ENCODE measurements around the gene PRKN.

Gene PRKN

DNA sequence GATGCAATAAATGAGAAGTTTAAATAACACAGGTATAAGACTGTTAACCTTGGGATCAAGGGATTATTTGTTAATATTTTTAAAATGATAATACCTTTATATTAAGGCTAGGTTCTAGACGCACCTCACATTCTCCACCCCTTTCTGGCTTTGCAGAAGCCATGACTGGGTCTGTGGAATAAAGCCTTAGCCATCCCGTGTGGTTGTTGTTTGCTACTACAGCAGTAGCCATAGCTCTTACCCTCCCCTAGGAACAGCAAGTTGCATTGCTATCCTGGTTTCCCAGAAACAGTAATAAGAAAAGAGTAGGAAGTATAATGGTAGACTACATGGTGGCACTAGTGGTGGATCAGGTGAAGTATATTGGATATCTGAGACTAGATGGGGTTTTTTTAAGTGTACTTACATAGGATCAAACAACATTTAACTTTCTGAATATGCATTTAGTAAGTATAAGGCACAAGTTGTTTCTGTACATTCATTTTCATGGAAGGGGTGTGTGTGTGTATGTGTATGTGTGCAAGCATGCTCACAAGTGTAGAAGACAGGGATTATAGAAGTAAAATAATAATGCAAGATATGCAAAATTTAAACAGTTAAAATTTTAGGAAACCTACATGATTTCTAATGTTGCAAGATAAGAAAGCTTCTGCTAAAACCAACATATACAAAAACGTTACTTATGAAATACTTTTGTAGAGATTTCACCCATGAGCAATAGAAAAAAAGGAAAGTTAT lies 384.2 kb downstream of the PRKN start:
- no peak for FAIRE-seq
- DNase-seq (ENCODE audit: insufficient read length, low spot score): no peak

DNA sequence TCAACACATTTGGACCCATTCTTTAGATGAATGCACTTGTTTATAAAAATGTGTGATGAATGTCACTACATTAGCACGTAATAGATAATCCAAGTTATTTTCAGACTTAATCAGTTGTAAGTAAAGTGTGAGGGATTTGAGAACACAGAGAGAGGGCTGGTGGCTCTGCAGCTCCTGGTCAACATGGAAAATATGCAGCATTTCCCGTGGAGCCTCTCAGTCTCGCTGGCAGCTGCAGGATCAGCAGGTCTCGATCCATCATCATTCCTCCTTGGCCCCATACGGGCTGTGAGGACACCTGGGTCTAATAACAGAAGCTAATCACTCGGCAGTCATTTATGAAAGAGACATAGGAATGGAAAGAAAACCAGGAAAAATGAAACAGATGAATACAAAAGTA lies 390.2 kb downstream of the PRKN start:
- FAIRE-seq (no peak), DNase-seq (ENCODE audit: insufficient read length, low spot score) (no peak)

DNA sequence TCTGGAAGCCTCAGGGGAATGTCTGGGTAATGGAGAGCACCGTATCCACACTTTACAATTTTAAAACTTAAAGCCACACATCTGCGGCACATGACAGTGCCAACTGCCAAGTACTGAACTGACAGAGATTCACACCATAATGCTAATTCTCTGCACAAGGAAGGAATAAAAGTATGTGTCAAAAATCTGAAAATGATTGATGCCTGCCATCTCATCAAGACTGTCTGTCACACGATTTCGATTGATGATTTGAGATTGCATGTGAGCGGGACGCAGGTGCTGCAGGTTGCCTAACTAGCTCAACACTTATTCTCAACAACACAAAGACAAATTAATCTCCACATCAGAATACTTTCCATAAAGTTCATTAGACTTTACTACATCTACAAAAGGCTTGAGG lies 391.2 kb downstream of the PRKN start:
- no peak for FAIRE-seq
- DNase-seq (ENCODE audit: insufficient read length, low spot score): no peak

DNA sequence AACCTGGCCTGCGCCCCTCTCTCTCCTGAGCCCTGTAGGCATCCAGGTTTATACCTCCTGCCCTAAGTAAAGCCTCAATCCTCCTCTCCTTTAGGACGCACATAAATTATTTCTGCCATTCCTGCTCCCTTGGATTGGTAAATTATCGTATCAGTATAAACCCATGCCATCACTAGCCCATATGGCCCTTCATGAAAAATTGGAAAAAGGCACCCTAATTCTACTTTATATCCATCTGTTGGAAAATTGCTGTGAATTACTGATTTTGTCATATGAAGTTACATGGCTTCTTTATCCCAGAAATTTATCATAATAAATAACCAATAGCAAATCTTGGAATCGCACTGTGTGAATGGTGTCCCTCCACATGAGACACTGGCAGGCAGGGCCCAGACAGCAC lies 395.2 kb downstream of the PRKN start:
- no peak for FAIRE-seq
- DNase-seq (ENCODE audit: insufficient read length, low spot score): no peak

DNA sequence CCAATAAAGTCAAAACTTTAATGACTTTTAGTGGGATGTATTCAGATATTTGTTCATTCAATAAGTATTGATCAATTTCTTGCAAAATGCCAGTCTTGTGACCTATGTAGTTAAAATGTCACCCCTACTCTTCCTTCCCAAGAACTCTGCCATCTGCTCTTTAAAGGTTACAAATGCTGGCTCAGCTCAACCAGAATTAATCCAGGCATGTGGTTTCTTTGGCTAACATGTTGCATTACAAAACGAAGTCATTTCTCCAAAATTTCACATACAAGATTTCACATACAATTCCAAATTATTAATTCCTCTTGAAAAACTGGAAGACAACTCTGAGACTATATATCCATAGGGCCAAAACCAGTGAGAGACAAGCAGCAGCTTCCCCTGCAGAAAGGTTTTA lies 395.7 kb downstream of the PRKN start:
- DNase-seq (ENCODE audit: insufficient read length, low spot score) (no peak), FAIRE-seq (no peak)

DNA sequence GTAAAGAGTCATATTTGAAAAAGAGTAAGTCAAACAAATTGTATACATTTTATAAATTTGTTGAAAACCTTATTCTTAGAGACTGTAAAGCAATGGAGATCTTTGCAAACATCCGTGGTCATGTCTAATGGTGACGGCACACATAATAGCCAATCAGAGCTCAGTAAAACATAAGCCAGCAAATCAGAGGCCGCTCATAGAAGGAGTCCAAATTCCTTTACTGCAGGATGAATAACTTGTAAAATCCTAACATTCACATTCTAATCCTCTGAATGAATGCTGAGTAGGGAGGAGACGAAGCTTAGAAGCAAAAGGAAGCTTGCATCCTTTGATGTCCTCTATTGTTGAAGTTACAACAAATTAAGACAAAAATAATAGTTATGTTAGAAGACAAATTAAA lies 401.7 kb downstream of the PRKN start:
- no peak for FAIRE-seq
- DNase-seq (ENCODE audit: insufficient read length, low spot score): no peak

DNA sequence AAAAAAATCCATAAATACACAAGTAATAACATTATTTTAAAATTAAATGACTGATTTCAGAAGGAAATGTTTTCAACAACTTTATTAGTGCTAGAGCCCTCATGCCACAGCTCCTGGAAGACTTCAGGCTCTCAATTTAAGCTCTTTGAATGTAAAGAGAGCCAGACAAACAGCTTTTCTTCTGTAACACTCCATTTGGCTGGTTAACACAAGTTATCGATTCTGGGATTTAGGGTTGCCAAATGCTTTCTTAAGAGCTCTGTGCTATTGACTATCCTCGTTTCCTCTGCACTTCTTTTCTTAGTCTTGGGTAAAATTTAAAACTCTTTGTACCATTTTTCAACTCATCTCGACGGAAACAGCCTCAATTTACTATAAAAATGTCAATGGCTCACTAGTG lies 402.5 kb downstream of the PRKN start:
- DNase-seq (ENCODE audit: insufficient read length, low spot score): no peak
- FAIRE-seq: no peak

DNA sequence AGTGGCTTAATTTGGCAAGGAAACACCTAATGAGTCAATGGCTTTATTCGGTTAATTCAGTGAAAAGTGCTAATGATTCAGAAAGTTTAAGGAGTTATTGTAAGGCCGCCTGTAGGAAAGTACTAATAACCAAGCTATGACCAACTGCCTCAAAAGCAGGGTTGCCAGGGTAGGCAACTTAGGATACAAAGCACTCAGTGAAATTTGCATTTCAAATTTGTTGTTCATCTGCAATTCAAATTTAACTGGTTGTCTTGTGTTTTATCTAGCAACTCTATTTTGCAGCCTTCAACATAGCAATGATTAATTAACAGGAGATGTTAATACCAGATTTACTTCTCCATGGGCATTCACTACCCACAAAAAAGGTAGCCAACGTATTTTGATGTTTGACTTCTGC lies 412.3 kb downstream of the PRKN start:
- FAIRE-seq (no peak), DNase-seq (ENCODE audit: insufficient read length, low spot score) (no peak)

DNA sequence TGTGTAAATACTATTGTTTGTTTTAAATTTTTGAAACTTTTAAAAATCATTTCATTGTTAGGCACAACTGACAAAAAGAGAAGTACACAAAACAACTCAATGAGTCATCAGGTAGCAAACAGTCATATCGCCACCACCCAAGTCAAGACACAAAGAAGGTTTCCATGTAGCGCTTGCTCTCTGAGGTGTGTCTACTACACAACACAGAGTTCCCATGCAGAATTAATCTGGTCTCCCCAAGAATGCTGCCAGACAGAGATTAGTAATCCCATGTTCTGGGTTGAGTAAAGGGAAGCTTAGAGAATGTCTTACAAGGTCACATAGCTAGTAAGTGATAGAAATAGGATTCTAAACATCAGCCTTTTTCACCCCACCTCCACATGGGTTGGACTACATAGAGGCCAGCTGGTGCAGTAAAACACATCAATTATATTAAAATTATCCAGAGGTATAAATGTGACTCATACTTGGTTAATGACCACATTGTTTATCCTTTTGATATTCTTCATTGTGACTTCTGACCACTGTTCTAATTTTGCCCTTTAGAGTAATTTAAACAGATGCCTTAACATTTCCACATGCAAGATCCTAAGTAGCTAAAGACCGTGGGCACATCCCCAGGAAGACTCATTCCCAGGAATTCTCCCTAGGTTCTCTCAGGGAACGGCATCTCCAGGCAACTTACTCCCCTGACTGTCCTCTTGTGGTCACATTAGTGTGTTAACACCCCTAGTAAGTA lies 413.5 kb downstream of the PRKN start:
- FAIRE-seq: no peak

DNA sequence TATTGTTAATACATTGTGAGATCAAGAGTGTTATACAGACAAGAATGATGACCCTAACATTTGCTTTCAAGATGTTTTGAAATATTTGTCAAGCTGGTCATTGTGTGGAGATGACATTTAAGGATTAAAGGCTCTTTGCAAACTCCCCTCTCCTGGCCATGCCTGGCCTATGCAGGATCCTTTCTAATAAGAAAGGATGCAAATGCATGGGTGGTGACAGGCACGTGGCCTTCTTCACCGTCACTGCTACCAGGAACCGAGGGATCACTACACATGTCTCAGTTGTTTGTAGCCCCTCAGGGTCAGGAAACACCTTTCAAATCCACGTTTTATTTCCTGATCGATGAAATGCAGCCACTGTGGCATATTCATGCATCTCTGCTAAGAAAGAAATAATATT lies 419.7 kb downstream of the PRKN start:
- DNase-seq (ENCODE audit: insufficient read length, low spot score) (no peak), FAIRE-seq (no peak)

More for the DNA sequence above, 413.5 kb downstream of the PRKN start:
- DNase-seq (ENCODE audit: insufficient read length, low spot score): no peak

DNA sequence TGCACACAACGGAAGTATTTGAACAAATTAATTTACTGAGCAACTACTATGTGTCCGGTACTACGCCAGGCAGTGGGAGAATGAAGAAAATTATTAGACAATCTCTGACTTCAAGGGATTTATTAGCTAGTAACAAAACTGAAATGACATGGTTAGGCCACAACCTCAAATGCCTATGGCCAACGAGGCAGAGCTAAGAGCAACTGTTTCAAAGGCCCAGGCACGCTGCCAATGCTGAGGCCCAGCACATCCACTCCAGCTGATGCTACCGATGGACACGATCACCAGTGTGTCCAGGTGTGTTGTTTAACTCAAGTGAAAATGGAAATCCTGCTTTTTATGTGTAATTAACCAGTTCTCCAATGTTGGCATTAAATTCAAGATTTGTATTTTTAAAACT lies 420.9 kb downstream of the PRKN start:
- no peak for FAIRE-seq
- DNase-seq (ENCODE audit: insufficient read length, low spot score): no peak

DNA sequence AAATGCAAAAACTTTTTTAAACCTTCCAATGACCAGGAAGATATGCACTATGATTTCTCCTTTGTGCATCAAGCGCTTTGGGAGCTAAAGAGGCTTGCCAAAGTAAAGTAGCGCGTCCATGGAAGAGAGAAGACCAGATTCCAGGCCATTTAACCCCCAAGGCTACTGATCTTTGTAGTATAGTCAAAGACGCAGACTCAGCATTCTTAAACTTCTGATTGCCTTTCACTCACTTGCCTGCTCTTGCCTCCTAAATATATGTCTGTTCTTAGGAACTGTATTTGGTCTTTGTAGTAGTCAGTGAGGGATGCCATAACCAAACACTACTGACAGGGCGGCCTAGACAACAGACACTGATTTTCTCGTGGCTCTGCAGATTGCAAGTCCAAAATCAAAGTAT lies 426.4 kb downstream of the PRKN start:
- no peak for DNase-seq (ENCODE audit: insufficient read length, low spot score)
- FAIRE-seq: no peak

DNA sequence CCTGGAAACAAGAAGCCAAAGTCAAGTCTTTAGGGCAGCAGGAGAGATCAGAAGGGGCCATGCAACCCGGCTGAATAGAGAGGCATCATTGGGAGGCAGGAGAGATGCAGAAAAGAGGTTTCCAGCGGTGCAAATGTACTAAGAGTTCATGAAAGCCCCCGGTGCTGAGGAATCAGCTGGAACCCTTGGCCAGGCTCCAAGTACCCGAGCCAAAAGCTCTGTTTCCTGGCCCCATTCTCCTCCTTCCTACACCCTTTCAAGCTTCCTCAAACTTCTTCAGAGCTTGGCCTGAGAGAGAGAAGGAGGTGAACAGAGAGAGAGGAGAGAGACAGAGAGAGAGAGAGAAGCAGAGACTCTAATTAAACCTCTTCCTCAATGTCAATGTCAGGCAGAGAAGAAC lies 433.5 kb downstream of the PRKN start:
- FAIRE-seq (no peak), DNase-seq (ENCODE audit: insufficient read length, low spot score) (no peak)

DNA sequence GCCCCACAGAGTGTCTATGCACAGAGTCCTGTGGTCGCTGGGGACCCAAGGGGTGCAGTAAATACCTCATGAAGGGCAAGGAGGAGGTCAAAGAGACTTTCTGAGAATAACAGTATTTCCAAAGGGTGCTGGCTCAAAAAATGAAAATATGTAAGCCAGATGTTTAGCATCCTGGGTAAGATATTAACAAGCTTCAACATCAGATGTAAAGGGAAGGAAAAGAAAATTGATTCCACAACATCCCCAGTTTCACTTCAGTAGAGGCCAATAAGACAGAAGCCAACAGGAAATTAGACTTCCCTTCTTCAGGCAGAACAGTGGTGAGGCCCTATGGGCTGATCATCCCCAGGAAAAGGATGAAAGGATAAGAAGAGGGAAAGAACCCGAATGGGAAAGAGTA lies 434.7 kb downstream of the PRKN start:
- FAIRE-seq: no peak
- DNase-seq (ENCODE audit: insufficient read length, low spot score): no peak

DNA sequence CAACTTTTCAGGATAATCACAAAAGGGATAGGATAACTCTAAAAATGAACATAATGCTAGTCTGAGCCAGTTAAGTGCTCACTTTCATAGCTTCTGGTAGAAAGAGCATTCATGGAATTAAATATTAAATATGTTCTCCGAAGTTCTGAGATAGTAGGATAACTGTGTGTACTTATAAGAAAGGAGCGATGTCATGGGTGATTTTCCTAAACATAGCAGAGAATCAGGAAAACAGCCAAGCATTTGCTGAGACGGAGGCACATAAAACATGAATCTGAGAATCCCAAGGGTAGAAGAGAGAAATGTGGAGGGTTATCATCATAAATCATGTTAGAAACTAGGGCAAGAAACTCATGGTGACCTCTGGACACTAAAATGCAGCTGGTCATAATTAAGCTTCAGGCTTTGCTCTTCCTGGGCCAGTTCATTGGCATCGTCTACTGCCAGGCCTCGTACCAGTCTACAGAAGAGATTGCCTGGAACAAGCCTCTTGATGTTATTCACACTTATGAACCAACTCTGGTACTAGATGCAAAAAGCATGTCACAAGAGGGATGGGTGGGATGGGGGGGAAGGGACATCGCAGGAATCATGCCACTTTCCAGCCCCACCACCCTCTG lies 436.6 kb downstream of the PRKN start:
- FAIRE-seq (no peak), DNase-seq (ENCODE audit: insufficient read length, low spot score) (no peak)

DNA sequence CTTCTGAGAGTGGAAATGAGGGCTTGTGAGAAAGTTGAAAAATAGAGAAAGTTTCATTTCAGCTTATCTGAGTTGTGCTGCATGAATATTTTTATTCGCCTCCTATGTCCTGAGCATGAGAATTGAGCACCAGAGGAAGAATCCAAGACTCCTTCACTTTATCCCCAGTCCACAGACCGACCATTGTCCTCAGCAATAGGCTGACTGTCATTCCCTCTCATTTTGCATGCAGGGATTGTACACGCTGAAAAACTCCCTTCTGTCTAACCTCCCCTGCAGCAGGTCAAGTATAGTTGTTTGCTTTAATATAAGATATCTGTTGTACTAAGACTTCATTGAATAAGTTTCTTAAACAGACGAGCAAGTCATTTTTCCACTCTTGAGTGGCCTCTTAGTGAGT lies 437.6 kb downstream of the PRKN start:
- no peak for DNase-seq (ENCODE audit: insufficient read length, low spot score)
- no peak for FAIRE-seq

DNA sequence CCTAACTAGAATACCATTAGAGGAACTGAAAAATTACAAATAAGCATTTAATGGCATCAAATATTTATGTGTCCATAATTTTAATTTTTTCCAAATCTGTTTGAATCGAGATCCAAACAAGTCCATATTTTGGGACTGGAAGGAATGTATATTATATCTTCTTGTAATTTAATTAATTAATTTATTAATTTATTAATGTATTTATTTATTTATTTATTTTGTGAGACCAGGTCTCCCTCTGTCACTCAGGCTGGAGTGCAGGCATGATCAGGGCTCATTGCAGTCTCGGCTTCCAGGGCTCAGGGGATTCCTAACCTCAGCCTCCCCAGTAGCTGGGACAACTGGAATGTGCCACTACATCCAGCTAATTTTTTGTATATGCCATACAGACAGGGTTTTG lies 453.6 kb downstream of the PRKN start:
- no peak for FAIRE-seq
- DNase-seq (ENCODE audit: insufficient read length, low spot score): no peak

DNA sequence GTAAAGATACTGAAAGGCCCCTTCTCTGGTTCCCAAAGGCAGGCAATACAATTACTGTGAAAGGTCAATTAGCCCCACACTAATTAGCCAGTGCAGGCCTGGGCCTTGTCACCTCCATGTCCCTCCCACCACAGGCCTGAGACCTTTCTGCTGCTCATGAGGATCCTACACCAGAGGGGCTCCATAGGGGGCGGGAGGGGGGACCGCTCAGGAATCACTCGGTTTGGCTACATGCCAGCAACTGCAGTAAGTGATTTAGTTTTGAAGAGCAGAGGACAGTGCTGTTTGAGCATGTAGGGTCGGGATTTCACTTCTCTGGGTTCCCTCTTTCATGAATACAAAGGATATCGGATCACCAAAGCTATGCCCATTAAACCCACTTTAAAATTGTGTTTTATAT lies 455.6 kb downstream of the PRKN start:
- no peak for DNase-seq (ENCODE audit: insufficient read length, low spot score)
- FAIRE-seq: no peak

DNA sequence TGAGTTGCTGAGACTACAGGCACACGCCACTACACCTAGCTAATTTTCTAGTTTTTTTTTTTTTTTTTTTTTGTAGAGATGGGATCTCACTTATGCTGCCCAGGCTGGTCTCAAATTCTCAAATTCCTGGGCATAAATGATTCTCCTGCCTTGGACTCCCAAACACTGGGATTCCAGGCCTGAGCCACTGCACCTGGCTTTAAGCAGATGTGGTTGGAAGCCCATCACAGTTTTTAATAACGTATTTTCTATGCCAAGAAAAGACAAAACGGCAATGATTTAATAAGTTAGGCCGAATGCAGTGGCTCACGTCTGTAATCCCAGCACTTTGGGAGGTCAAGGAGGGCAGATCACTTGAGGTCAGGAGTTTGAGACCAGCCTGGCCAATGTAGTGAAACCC lies 456.6 kb downstream of the PRKN start:
- no peak for DNase-seq (ENCODE audit: insufficient read length, low spot score)
- no peak for FAIRE-seq

DNA sequence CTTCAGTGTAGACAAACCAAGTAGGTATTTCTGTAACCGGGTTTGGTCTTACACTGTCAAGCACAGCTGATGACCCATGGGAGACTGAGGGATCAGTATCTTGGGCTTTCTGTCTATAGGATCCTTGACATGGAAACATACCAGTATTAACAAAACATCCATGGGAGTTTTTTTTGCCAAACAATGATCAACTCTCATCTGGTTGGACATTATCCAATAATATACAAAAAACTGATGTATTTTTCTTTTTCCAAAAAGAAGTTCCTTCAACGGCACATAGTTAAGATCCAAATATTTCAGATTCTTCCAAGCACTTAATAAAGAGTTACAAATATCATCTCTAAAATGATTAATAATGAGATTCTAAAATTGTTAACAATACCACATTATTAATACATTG lies 459.9 kb downstream of the PRKN start:
- DNase-seq (ENCODE audit: insufficient read length, low spot score) (no peak), FAIRE-seq (no peak)

DNA sequence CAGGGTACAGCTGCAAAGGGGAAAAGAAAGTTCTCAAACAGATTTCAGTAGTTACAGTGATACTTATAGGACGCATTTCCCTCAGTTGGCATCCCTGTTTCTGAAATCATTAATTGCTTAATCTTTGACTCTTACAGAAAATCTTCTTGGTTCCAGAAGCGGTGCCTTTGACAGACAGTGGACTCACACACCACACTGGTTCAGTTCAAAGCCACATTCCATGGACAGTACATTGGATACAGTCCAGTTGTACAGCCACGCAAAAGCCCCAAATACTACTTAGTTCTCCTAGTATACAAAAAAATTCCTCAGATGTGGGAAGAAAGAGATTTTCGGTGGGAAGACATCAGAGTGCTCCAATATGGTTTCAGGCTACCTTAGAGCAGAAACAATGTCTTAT lies 460.4 kb downstream of the PRKN start:
- no peak for FAIRE-seq
- no peak for DNase-seq (ENCODE audit: insufficient read length, low spot score)

DNA sequence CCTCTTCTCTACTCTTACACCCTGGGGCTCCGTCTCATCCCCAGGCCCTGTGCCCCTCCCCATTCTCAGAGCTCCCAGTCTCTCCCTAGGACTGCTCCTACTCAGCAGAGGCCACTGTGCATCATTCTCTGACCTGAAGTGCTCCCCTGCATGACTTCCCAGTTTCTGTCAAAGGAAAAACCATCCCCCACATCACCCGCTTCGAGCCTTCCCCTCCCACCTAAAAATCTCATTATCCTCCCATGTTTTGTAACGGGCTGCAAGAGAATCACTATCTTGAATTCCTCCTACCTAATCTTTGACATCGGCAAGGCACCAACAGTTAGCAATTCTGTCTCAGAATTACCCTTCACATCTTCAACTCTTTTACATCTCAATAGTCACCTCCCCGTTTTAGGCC lies 463.0 kb downstream of the PRKN start:
- DNase-seq (ENCODE audit: insufficient read length, low spot score): no peak
- no peak for FAIRE-seq
